Measurements from ENCODE around the gene XPO4.

XPO4 gene

GRCh38 chr13:20774746-20775145 lies 127.8 kb downstream of the XPO4 start:
- H3K4me3 ChIP-seq (ENCODE audit: low read depth, low read length), result no peak overlapping the region
- no peak for TF ChIP-seq CTCF (IDR thresholded peaks at IDR 0.05; ENCODE audit: low read depth, low read length, missing control alignments)
- in situ Hi-C loops (cut with HindIII; ENCODE audit: low pct_ligation_motif_present, low sequenced_read_pairs), result no loop called here
- H3K27me3 ChIP-seq (replicated peaks), result no peaks in the 10 kb centered on the region
- no peak overlapping the region for H3K27ac ChIP-seq
- DNase-seq, result no peak
- no peaks in the 10 kb centered on the region for H3K36me3 ChIP-seq (replicated peaks)

- Histone ChIP-seq H3K27ac (peak within 1 kb of the TSS; percentile 84), H3K36me3 (replicated peaks) (no peaks in the 10 kb centered on the region), H3K27me3 (replicated peaks) (no peaks in the 10 kb centered on the region), H3K4me3 (ENCODE audit: low read depth, low read length) (peak within 1 kb of the TSS; percentile 72)
- no peak for TF ChIP-seq CTCF (IDR thresholded peaks at IDR 0.05; ENCODE audit: low read depth, low read length, missing control alignments)
- DNase-seq, result peak; percentile 83
- in situ Hi-C loops (cut with HindIII; ENCODE audit: low pct_ligation_motif_present, low sequenced_read_pairs), result no loop called here
Observed at GRCh38 chr13:20773194-20774080, 129.1 kb downstream of the XPO4 start, which contains the start of gene EEF1AKMT1. Gene EEF1AKMT1 (minus strand): TSS chr13:20773961. CDS start chr13:20757598, 16,363 bp downstream.

- no peak for DNase-seq
- Histone ChIP-seq H3K27ac (peak overlapping the region; percentile 84), H3K36me3 (replicated peaks) (no peaks in the 10 kb centered on the region), H3K27me3 (replicated peaks) (no peaks in the 10 kb centered on the region), H3K4me3 (ENCODE audit: low read depth, low read length) (peak overlapping the region; percentile 72)
- in situ Hi-C loops (cut with HindIII; ENCODE audit: low pct_ligation_motif_present, low sequenced_read_pairs), result no loop called here
- TF ChIP-seq CTCF (IDR thresholded peaks at IDR 0.05; ENCODE audit: low read depth, low read length, missing control alignments), result no peak
Observed at GRCh38 chr13:20772401-20773131, 130.0 kb downstream of the XPO4 start.

GRCh38 chr13:20769834-20770233 lies 132.7 kb downstream of the XPO4 start:
- in situ Hi-C loops (cut with HindIII; ENCODE audit: low pct_ligation_motif_present, low sequenced_read_pairs), result no loop called here
- TF ChIP-seq CTCF (IDR thresholded peaks at IDR 0.05; ENCODE audit: low read depth, low read length, missing control alignments), result no peak
- Histone ChIP-seq H3K4me3 (ENCODE audit: low read depth, low read length) (no peak overlapping the region), H3K27ac (no peak overlapping the region), H3K36me3 (replicated peaks) (no peaks in the 10 kb centered on the region), H3K27me3 (replicated peaks) (no peaks in the 10 kb centered on the region)
- no peak for DNase-seq

GRCh38 chr13:20769091-20769490 lies 133.5 kb downstream of the XPO4 start:
- no peaks in the 10 kb centered on the region for H3K36me3 ChIP-seq (replicated peaks)
- in situ Hi-C loops (cut with HindIII; ENCODE audit: low pct_ligation_motif_present, low sequenced_read_pairs), result no loop called here
- H3K27me3 ChIP-seq (replicated peaks), result no peaks in the 10 kb centered on the region
- H3K4me3 ChIP-seq (ENCODE audit: low read depth, low read length), result no peak overlapping the region
- DNase-seq, result no peak
- no peak overlapping the region for H3K27ac ChIP-seq
- no peak for TF ChIP-seq CTCF (IDR thresholded peaks at IDR 0.05; ENCODE audit: low read depth, low read length, missing control alignments)

Data from brain microvascular endothelial cell (primary cell).